ENCODE measurements around the gene PACRG. TPM values are rescaled to one million over a fixed set of nuclear protein-coding genes. Genes with fewer than 3 reads are reported as not detected.

Gene PACRG
- total RNA-seq, 1 experiment from 2014 or later: not detected

DNA sequence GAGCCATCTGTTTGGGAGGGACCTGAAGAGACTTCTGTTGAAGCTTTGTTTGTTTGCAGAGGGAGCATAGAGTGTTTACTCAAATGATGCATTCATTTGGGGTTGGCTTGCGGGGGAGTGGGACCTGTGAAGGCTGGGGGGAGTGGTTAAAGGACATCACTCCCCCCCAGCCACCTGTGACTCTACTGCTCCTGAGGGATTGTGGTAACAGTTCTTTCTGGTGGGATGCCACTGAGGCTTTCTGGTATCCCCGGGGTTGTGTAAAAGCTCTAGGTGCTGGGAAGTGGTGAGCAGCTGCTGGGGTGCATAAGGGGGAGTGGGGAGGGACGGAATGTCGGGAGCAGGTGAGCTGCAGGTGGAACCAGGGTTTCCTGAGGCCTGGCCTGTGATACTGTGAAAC lies 447.5 kb downstream of the PACRG start:
- H3K9me3 ChIP-seq: 0 out of 2 replicates have a peak, but pooled peaks cover 1% of the 10 kb centered on the region
- Mint-ChIP-seq H3K9me3 (ENCODE audit: unreplicated experiment) (peaks cover 9% of the 10 kb centered on the region), H3K27me3 (ENCODE audit: insufficient read depth, unreplicated experiment) (no peaks in the 10 kb centered on the region), H3K27ac (ENCODE audit: unreplicated experiment) (no peak overlapping the region), H3K4me3 (ENCODE audit: unreplicated experiment) (no peak overlapping the region), H3K36me3 (ENCODE audit: insufficient read depth, unreplicated experiment) (no peaks in the 10 kb centered on the region), H3K4me1 (ENCODE audit: low read depth, unreplicated experiment) (no peaks in the 10 kb centered on the region)
- no peaks in the 10 kb centered on the region for H3K27me3 ChIP-seq (replicated peaks; ENCODE audit: control insufficient read depth, insufficient read depth, low read length)
- H3K4me3 ChIP-seq (ENCODE audit: low read depth, low read length): no peak overlapping the region
- no peaks in the 10 kb centered on the region for H3K36me3 ChIP-seq (ENCODE audit: control insufficient read depth, insufficient read depth, low read length)
- no TSS peak for BruUV-seq (replicated peaks)
- POLR2A ChIA-PET: no interaction called here
- DNase-seq: no peak
- H3K4me1 ChIP-seq: no peaks in the 10 kb centered on the region
- CTCF ChIA-PET: no interaction called here
- intact Hi-C loops (cut with micrococcal nuclease; ENCODE audit: unreplicated experiment): no loop called here
- TF ChIP-seq CTCF (IDR thresholded peaks at IDR 0.05; ENCODE audit: insufficient read depth in 1 of 2, low read depth in 1 of 2, low read length in 1 of 2, severe bottlenecking in 1 of 2, unreplicated experiment in 1 of 2): no peak

- H3K36me3 Mint-ChIP-seq (ENCODE audit: insufficient read depth, unreplicated experiment): peaks cover 3% of the 10 kb centered on the region
- Histone ChIP-seq H3K36me3 (ENCODE audit: control insufficient read depth, insufficient read depth, low read length) (no peaks in the 10 kb centered on the region), H3K27me3 (replicated peaks; ENCODE audit: control insufficient read depth, insufficient read depth, low read length) (no peaks in the 10 kb centered on the region), H3K4me3 (ENCODE audit: low read depth, low read length) (no peak overlapping the region), H3K9me3 (no peaks in the 10 kb centered on the region), H3K4me1 (peaks cover 5% of the 10 kb centered on the region)
- TF ChIP-seq CTCF (IDR thresholded peaks at IDR 0.05; ENCODE audit: insufficient read depth in 1 of 2, low read depth in 1 of 2, low read length in 1 of 2, severe bottlenecking in 1 of 2, unreplicated experiment in 1 of 2): no peak
- CTCF ChIA-PET: no interaction called here
- peaks cover under 1% of the 10 kb centered on the region for H3K9me3 Mint-ChIP-seq (ENCODE audit: unreplicated experiment)
- POLR2A ChIA-PET: no interaction called here
- intact Hi-C loops (cut with micrococcal nuclease; ENCODE audit: unreplicated experiment): no loop called here
- BruUV-seq (replicated peaks): no TSS peak
- no peak overlapping the region for H3K27ac Mint-ChIP-seq (ENCODE audit: unreplicated experiment)
- H3K27me3 Mint-ChIP-seq (ENCODE audit: insufficient read depth, unreplicated experiment): no peaks in the 10 kb centered on the region
- no peak overlapping the region for H3K4me3 Mint-ChIP-seq (ENCODE audit: unreplicated experiment)
- DNase-seq: no peak
- H3K4me1 Mint-ChIP-seq (ENCODE audit: low read depth, unreplicated experiment): no peaks in the 10 kb centered on the region
These were observed 448.3 kb downstream of the PACRG start for GRCh38 chr6:163176097-163176496.

DNA sequence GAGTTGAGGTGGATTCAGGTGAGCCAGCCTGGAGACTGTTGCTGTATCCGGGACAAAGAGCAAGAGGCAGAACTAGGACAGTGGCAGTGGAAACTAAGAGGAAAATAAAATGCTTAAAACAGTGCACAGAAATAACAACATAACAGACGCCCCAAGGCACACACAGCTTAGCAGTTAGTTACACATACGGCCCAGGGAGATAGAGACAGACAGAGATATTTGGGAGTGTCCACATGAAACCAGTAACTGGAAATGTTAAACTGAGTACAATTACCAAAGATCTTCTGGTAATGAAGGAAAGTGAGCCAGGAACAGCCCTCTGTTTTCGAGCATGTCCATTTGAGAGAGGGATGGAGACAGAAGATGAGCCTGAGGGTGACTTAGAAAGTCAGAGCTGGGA lies 449.2 kb downstream of the PACRG start:
- ChIA-PET POLR2A (no interaction called here), CTCF (no interaction called here)
- Mint-ChIP-seq H3K4me1 (ENCODE audit: low read depth, unreplicated experiment) (no peaks in the 10 kb centered on the region), H3K27me3 (ENCODE audit: insufficient read depth, unreplicated experiment) (no peaks in the 10 kb centered on the region), H3K4me3 (ENCODE audit: unreplicated experiment) (no peak overlapping the region), H3K36me3 (ENCODE audit: insufficient read depth, unreplicated experiment) (peaks cover 6% of the 10 kb centered on the region), H3K27ac (ENCODE audit: unreplicated experiment) (no peak overlapping the region), H3K9me3 (ENCODE audit: unreplicated experiment) (no peaks in the 10 kb centered on the region)
- no peaks in the 10 kb centered on the region for H3K27me3 ChIP-seq (replicated peaks; ENCODE audit: control insufficient read depth, insufficient read depth, low read length)
- DNase-seq: no peak
- no peaks in the 10 kb centered on the region for H3K9me3 ChIP-seq
- intact Hi-C loops (cut with micrococcal nuclease; ENCODE audit: unreplicated experiment): no loop called here
- no peaks in the 10 kb centered on the region for H3K36me3 ChIP-seq (ENCODE audit: control insufficient read depth, insufficient read depth, low read length)
- no TSS peak for BruUV-seq (replicated peaks)
- H3K4me3 ChIP-seq (ENCODE audit: low read depth, low read length): no peak overlapping the region
- no peak for TF ChIP-seq CTCF (IDR thresholded peaks at IDR 0.05; ENCODE audit: insufficient read depth in 1 of 2, low read depth in 1 of 2, low read length in 1 of 2, severe bottlenecking in 1 of 2, unreplicated experiment in 1 of 2)
- peaks cover 6% of the 10 kb centered on the region for H3K4me1 ChIP-seq

Data from Caco-2 (cell line).